Left ventricle myocardium inferior (tissue), 1 donor: ENCODE results near the gene SEPHS1. TPM values are rescaled to one million over a fixed set of nuclear protein-coding genes. Genes with fewer than 3 reads are reported as not detected.

Experiments used
- DNase-seq: peaks from one replicate; pipeline ENCODE4 v3.0.0-alpha.2; 2020
- H3K27ac ChIP-seq: fragments of 200-600 bp; replicated peaks from 2 replicates; pipeline ENCODE4 v1.8.0; 2021
- H3K27me3 ChIP-seq: fragments of 200-600 bp; 2 replicates; pipeline ENCODE4 v1.8.0; 2021; ENCODE audit warnings: low read depth
- H3K36me3 ChIP-seq: fragments of 200-600 bp; 2 replicates; pipeline ENCODE4 v1.8.0; 2021
- H3K4me1 ChIP-seq: fragments of 200-600 bp; 2 replicates; pipeline ENCODE4 v1.8.0; 2021
- H3K4me3 ChIP-seq: fragments of 200-600 bp; 2 replicates; pipeline ENCODE4 v1.8.0; 2021; ENCODE audit warnings: mild to moderate bottlenecking, moderate library complexity
- H3K9me3 ChIP-seq: fragments of 200-600 bp; replicated peaks from 2 replicates; pipeline ENCODE4 v1.8.0; 2021
- CTCF ChIP-seq: fragments of 200-600 bp; IDR thresholded peaks from 2 replicates; pipeline ENCODE4 v1.8.0; 2021; ENCODE audit warnings: antibody characterized with exemption, mild to moderate bottlenecking, borderline replicate concordance
- intact Hi-C: fragments of 100-400 bp; cut with micrococcal nuclease; formaldehyde crosslinking; loops from one replicate; pipeline ENCODE4 v1.11.0; 2022
- total RNA-seq: library from RNA; stranded (reverse); fragmentation: NEBNext Ultra II Directional; extraction: Animal tissue kit (Norgen Biotek cat#: 25700); gene quantifications from one replicate; pipeline ENCODE4 v1.2.1, GENCODE V29; 2021
- donor health status: DM: no; HTN: yes; CAD: no; lungs with severe emphysema.

SEPHS1 gene
- total RNA-seq, 1 donor from 2014 or later: 26.0 TPM

GRCh38 chr10:13268310-13268709 lies 79.8 kb downstream of the SEPHS1 start:
- DNase-seq: no peak
- no peak overlapping the region for H3K27ac ChIP-seq
- H3K4me3 ChIP-seq: no peak overlapping the region
- intact Hi-C loops: no loop called here
- H3K9me3 ChIP-seq: no peaks in the 10 kb centered on the region
- H3K4me1 ChIP-seq: peaks cover 12% of the 10 kb centered on the region
- no peaks in the 10 kb centered on the region for H3K36me3 ChIP-seq
- no peak for TF ChIP-seq CTCF
- H3K27me3 ChIP-seq: peaks cover 18% of the 10 kb centered on the region

Other genes with a start within 250 kb of the SEPHS1 start
- 129 TPM for gene OPTN, start 248.1 kb downstream of the SEPHS1 start, total RNA-seq
- gene MCM10, start 186.7 kb downstream of the SEPHS1 start, total RNA-seq: 0.08 TPM
- not detected for gene UCMA, start 113.9 kb downstream of the SEPHS1 start, total RNA-seq
- gene PHYH, start 48.2 kb downstream of the SEPHS1 start, total RNA-seq: 163 TPM
- gene BEND7, start 180.7 kb upstream of the SEPHS1 start, total RNA-seq: 14.7 TPM
- gene PRPF18, start 238.7 kb upstream of the SEPHS1 start, total RNA-seq: 14.7 TPM